DOHH2 (cell line): Measurements from ENCODE around the gene SS18L1.

Source experiments
- H3F3A ChIP-seq: fragments of 200-600 bp; sonication (generic), shearing (Covaris generic); 2 replicates; pipeline ENCODE4 v1.6.0; 2016; ENCODE audit warnings: antibody characterized with exemption, mild to moderate bottlenecking; ENCODE audit not compliant: control insufficient read depth, insufficient read depth
- H3K27ac ChIP-seq: fragments of 200-600 bp; sonication (generic); 2 replicates; pipeline ENCODE4 v1.5.1; 2014; ENCODE audit warnings: low read depth, mild to moderate bottlenecking, low read length, moderate library complexity
- H3K27me3 ChIP-seq: fragments of 200-600 bp; sonication (generic); 2 replicates; pipeline ENCODE4 v1.6.1; 2014; ENCODE audit warnings: mild to moderate bottlenecking, low read length, mixed read lengths; ENCODE audit not compliant: control insufficient read depth
- H3K36me3 ChIP-seq: fragments of 200-600 bp; sonication (generic); 2 replicates; pipeline ENCODE4 v1.6.1; 2014; ENCODE audit warnings: mild to moderate bottlenecking, low read length, moderate library complexity, mixed read lengths; ENCODE audit not compliant: control insufficient read depth
- H3K4me1 ChIP-seq: fragments of 200-600 bp; sonication (generic); 2 replicates; pipeline ENCODE4 v1.6.1; 2014; ENCODE audit warnings: mild to moderate bottlenecking, low read length, mixed read lengths; ENCODE audit not compliant: control insufficient read depth
- H3K4me2 ChIP-seq: fragments of 200-600 bp; sonication (generic); 2 replicates; pipeline ENCODE4 v1.6.0; 2014; ENCODE audit warnings: mild to moderate bottlenecking, low read length, moderate library complexity
- H3K4me3 ChIP-seq: fragments of 200-600 bp; sonication (generic); 2 replicates; pipeline ENCODE4 v1.5.1; 2014; ENCODE audit warnings: mild to moderate bottlenecking, low read length, mixed read lengths
- H3K79me2 ChIP-seq: fragments of 200-600 bp; sonication (generic); 2 replicates; pipeline ENCODE4 v1.6.1; 2014; ENCODE audit warnings: mild to moderate bottlenecking, low read length, mixed read lengths; ENCODE audit not compliant: control insufficient read depth
- H3K9me2 ChIP-seq: fragments of 200-600 bp; sonication (generic); replicated peaks from 2 replicates; pipeline ENCODE4 v1.6.1; 2014; ENCODE audit warnings: mild to moderate bottlenecking, low read length, mixed read lengths; ENCODE audit not compliant: control insufficient read depth
- H3K9me3 ChIP-seq: fragments of 200-600 bp; sonication (generic); 2 replicates; pipeline ENCODE4 v1.6.1; 2014; ENCODE audit warnings: antibody characterized with exemption, low read length, mixed read lengths; ENCODE audit not compliant: control insufficient read depth, insufficient read depth
- H4K20me1 ChIP-seq: fragments of 200-600 bp; sonication (generic); 2 replicates; pipeline ENCODE4 v1.6.0; 2014; ENCODE audit warnings: low read depth, mild to moderate bottlenecking, antibody characterized with exemption, low read length, moderate library complexity; ENCODE audit not compliant: control insufficient read depth, insufficient read depth
- EZH2phosphoT487 ChIP-seq: fragments of 200-600 bp; sonication (generic); IDR thresholded peaks from 2 replicates; pipeline ENCODE4 v1.6.1; 2017; ENCODE audit warnings: borderline replicate concordance, mild to moderate bottlenecking, antibody characterized with exemption, low read length, moderate library complexity, mixed read lengths
- TF ChIP-seq, protein P1 (sequence below): fragments of 200-600 bp; sonication (generic); IDR thresholded peaks from one replicate; pipeline ENCODE4 v1.5.1; 2014; ENCODE audit warnings: antibody characterized with exemption, mild to moderate bottlenecking, low read depth, low read length; ENCODE audit not compliant: poor library complexity, severe bottlenecking

SS18L1 gene

DNA sequence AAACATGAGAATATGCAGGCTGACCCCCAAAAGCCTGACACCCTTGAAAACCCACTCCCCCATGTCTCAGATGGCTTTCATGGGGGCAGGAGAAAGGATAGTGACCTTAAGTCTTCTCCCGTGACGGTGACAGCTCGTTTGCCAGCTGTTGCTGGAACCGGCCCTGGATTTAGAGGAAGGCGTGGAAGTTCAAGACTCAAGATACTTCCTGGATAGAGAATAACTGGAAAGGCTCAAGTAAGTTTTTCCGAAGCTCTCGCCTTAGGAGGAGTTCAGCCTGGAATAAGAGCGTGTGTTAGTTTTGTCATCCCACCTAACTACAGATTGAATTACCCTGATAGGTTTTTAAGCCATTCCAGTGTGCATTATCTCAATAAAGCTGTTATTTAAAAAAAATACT, 27.7 kb downstream of the SS18L1 start:
- Histone ChIP-seq H3K79me2 (no peaks in the 10 kb centered on the region), H3K9me3 (no peaks in the 10 kb centered on the region), H3F3A (no peaks in the 10 kb centered on the region), H3K27ac (no peak overlapping the region), H3K4me3 (no peak overlapping the region), H4K20me1 (no peaks in the 10 kb centered on the region), H3K36me3 (peaks cover 10% of the 10 kb centered on the region), H3K27me3 (no peaks in the 10 kb centered on the region), H3K4me2 (no peak overlapping the region), H3K9me2 (no peaks in the 10 kb centered on the region), H3K4me1 (no peaks in the 10 kb centered on the region)
- TF ChIP-seq EZH2phosphoT487: no peak
- TF ChIP-seq, protein P1, sequence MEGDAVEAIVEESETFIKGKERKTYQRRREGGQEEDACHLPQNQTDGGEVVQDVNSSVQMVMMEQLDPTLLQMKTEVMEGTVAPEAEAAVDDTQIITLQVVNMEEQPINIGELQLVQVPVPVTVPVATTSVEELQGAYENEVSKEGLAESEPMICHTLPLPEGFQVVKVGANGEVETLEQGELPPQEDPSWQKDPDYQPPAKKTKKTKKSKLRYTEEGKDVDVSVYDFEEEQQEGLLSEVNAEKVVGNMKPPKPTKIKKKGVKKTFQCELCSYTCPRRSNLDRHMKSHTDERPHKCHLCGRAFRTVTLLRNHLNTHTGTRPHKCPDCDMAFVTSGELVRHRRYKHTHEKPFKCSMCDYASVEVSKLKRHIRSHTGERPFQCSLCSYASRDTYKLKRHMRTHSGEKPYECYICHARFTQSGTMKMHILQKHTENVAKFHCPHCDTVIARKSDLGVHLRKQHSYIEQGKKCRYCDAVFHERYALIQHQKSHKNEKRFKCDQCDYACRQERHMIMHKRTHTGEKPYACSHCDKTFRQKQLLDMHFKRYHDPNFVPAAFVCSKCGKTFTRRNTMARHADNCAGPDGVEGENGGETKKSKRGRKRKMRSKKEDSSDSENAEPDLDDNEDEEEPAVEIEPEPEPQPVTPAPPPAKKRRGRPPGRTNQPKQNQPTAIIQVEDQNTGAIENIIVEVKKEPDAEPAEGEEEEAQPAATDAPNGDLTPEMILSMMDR: no peak

DNA sequence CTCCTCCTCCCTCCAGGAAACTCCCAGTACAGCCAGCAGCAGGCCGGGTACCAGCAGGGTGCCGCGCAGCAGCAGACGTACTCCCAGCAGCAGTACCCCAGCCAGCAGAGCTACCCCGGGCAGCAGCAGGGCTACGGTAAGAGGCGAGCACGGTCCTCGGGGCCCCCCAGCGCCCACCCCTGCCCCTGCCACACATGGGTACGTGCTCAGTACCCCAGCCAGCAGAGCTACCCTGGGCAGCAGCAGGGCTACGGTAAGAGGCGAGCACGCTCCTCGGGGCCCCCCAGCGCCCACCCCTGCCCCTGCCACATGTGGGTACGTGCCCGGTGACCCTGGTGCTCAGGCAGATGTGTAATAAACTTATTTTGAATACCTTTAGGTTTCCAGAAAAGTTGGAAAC, 29.1 kb downstream of the SS18L1 start:
- Histone ChIP-seq H3K27me3 (no peaks in the 10 kb centered on the region), H3K9me3 (no peaks in the 10 kb centered on the region), H3K27ac (no peak overlapping the region), H3K79me2 (no peaks in the 10 kb centered on the region), H3K4me2 (no peak overlapping the region), H3K9me2 (no peaks in the 10 kb centered on the region), H3K4me3 (no peak overlapping the region), H3K36me3 (peaks cover 8% of the 10 kb centered on the region; the same call in 1 of the 2 replicates), H3K4me1 (no peaks in the 10 kb centered on the region), H3F3A (no peaks in the 10 kb centered on the region), H4K20me1 (no peaks in the 10 kb centered on the region)
- TF ChIP-seq EZH2phosphoT487: no peak
- TF ChIP-seq, protein P1: no peak

DNA sequence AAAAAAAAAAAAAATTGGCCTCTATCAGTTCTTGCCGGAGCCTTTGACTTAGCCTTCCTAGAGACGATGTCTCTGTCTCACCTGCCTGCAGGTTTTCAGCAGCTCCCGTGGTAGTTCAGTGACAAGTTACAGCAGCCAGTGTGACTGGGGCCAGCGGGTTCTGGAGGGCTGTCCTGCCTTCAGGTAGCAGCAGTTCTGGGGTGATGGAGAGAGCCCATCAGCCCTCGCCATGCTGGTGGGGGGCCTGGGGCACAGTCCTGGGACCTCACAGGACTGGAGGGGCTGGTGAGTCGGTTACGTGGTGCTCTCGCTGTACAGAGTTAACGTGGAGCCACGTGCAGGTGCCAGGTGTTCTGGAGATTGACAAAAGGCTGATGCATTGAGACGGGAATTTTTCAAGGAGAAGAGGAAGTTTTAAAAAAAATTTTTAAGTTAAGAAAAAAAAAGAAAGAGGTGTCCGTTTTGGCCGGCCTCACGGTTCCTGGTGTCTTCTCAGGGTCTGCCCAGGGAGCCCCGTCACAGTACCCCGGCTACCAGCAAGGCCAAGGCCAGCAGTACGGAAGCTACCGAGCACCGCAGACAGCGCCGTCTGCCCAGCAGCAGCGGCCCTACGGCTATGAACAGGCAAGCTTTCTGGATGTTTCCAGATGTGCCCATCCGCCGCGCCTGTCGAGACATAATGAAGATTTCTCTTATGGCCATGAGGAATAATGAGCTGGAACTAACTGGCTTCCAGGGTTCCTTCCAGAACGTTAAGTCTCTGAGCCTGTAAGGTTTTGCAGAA, 30.6 kb downstream of the SS18L1 start:
- no peak overlapping the region for H3K4me2 ChIP-seq
- no peak for TF ChIP-seq EZH2phosphoT487
- TF ChIP-seq, protein P1: no peak
- H3K9me2 ChIP-seq: no peaks in the 10 kb centered on the region
- no peaks in the 10 kb centered on the region for H3K27me3 ChIP-seq
- no peaks in the 10 kb centered on the region for H4K20me1 ChIP-seq
- no peaks in the 10 kb centered on the region for H3F3A ChIP-seq
- no peaks in the 10 kb centered on the region for H3K9me3 ChIP-seq
- no peak overlapping the region for H3K4me3 ChIP-seq
- peaks cover 2% of the 10 kb centered on the region; the same call in 1 of the 2 replicates for H3K36me3 ChIP-seq
- H3K79me2 ChIP-seq: no peaks in the 10 kb centered on the region
- H3K27ac ChIP-seq: no peak overlapping the region
- no peaks in the 10 kb centered on the region for H3K4me1 ChIP-seq
